ENCODE data around the gene PRDM11. TPM values are rescaled to one million over a fixed set of nuclear protein-coding genes. Genes with fewer than 3 reads are reported as not detected.

PRDM11 gene
- total and polyA plus RNA-seq, 2 of the 8 experiments (the other 6 are each of a cell fraction or from before 2014, with no cell fraction given), result 3.6 to 11.7 TPM

- TF ChIP-seq CHD7 (IDR thresholded peaks at IDR 0.05; ENCODE audit: insufficient replicate concordance, low read length) (no peak), FOSL1 (IDR thresholded peaks at IDR 0.05; ENCODE audit: insufficient read depth, low read depth, low read length) (no peak), TCF12 (IDR thresholded peaks at IDR 0.05; ENCODE audit: low read depth, low read length) (no peak), YY1 (IDR thresholded peaks at IDR 0.05; ENCODE audit: low read depth, low read length) (no peak), HDAC6 (IDR thresholded peaks at IDR 0.05; ENCODE audit: low read depth, low read length) (no peak), MAFK (IDR thresholded peaks at IDR 0.05; ENCODE audit: low read depth, low read length) (no peak), SP4 (IDR thresholded peaks at IDR 0.05; ENCODE audit: low read length) (no peak), RNF2 (IDR thresholded peaks at IDR 0.05; ENCODE audit: borderline replicate concordance, low read depth, low read length, missing control alignments, poor library complexity, severe bottlenecking) (no peak), RFX5 (IDR thresholded peaks at IDR 0.05; ENCODE audit: borderline replicate concordance, low read depth, low read length) (no peak), BCL11A (IDR thresholded peaks at IDR 0.05; ENCODE audit: low read depth in 2 of 2, low read length in 2 of 2) (no peak), NANOG (IDR thresholded peaks at IDR 0.05; ENCODE audit: insufficient read depth, low read depth, low read length, poor library complexity, severe bottlenecking) (no peak)
Observed at GRCh38 chr11:45237711-45238315, 91.4 kb downstream of the PRDM11 start (continued).

All from H1 (cell line).